HG02759 (cell line): ENCODE results near the gene SDHC.
"Not testable (repeated sequence)": the region's sequence is repeated elsewhere in the genome, so short reads cannot be mapped to it uniquely, and the experiment has no call there.

Experiments
- ATAC-seq: cut with Tn5 transposase; IDR thresholded peaks from one replicate; pipeline ENCODE4 v1.9.1; 2021; ENCODE audit warnings: mild to moderate bottlenecking, moderate library complexity; ENCODE audit not compliant: unreplicated experiment

SDHC gene

DNA sequence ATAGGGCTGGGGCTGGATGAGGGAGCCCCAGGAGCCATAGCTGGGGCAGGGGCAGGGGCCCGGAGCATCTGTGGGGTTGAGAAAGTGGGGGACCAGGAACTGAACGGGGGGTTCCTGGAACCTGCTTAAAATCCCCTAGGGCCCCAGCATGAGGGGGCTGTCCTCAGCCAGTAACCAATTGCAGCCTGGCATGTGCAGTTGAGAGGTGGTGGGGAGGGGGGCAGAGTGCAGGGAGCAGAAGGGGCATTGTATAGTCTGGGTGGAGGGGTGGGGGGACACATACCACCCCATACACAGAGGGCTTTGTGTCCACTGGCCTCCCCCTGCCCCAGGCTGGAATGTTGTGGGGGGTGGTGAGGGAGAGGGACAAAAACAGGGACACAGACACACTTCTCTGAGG is 4.3 kb upstream of the SDHC start, which contains the start of gene MPZ:
MPZ (minus strand) TSS at position 101 of the 400 bp plus-strand sequence; CDS start at position 38, 63 bp downstream.
- no peak for ATAC-seq

DNA sequence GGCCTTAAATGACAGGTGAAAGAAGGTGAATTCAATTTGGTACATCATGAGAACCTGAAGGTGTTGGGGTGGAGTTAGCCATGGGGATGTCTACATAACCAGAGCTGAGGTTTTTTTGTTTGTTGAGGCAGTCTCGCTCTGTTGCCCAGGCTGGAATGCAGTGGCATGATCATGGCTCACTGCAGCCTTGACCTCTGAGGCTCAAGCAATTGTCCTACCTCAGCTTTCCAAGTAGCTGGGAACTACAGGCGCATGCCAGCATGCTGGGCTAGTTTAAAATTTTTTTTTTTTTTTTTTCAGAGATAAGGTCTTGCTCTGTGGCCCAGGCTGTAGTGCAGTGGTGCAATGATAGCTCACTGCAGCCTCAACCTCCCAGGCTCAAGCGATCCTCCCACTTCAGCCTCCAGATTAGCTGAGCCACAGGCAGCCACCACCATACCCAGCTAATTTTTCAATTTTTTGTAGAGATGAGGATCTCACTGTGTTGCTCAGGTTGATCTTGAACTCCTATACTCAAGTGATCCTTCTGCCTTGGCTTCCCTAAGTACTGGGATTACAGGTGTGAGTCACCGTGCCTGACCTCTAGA is 2.5 kb upstream of the SDHC start:
- no peak for ATAC-seq

DNA sequence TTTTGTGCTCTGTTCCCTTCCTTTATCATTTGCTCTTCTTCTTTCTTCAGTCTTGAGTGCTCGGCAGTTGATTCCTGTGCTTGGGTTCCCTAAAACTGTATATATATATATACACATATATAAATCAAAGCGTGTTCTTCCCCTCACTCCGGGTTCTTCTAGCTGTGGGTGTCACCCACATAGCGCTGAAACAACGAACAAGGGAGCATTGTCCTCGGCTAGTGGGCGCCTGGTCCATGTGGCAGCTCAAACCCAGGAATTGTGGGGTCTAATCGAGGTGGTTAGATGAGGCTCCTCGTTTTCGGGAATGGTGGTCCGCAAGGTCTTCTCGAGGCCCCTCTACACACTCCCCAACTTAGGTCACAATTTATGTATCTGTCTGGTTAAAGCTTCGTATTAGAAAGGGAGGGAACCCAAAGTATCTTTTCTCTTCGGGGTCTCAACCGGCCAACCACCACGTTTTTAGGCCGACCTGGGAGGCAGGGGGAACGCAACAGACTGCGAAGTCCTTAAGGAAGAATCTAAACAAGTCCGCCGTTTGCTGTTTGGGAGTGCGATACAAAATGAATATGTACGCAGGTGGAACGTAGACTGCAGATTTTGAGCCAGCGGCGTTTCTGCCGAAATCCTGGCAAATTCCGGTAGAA is 504 bp upstream of the SDHC start:
- no peak for ATAC-seq

DNA sequence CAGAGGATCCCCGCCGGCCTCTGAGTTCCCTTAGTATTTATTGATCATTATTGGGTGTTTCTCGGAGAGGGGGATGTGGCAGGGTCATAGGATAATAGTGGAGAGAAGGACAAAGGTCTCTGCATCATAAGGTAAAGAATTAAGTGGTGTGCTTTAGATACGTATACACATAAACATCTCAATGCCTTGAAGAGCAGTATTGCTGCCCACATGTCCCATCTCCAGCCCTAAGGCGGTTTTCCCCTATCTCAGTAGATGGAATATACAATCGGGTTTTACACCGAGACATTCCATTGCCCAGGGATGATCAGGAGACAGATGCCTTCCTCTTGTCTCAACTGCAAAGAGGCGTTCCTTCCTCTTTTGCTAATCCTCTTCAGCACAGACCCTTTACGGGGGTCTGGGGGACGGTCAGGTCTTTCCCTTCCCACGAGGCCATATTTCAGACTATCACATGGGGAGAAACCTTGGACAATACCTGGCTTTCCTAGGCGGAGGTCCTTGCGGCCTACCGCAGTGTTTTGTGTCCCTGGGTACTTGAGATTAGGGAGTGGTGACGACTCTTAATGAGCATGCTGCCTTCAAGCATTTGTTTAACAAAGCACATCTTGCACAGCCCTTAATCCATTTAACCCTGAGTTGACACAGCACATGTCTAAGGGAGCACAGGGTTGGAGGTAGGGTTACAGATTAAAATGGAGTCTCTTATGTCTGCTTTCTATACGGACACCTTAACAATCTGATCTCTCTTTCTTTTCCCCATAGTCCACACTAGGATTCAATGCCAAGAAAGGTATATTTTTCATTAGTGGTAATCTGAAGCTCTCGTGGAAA is 1.9 kb downstream of the SDHC start:
- ATAC-seq = not testable (repeated sequence)

DNA sequence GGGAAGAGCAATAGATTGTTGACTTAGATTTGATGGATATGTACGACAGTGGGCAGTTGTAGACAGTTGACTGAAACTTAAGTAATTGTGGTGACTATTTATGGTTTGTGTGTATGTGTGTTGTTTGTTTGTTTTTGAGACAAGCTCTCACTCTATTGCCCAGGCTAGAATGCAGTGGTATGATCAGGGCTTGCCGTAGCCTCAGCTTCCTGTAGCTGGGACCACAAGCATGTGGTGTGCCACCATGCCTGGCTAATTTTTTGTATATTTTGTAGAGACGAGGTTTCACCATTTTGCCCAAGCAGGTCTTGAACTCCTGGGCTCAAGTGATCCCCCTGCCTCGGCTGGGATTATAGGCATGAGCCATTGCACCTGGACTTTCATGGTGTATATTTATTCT is 9.8 kb downstream of the SDHC start:
- ATAC-seq = no peak

DNA sequence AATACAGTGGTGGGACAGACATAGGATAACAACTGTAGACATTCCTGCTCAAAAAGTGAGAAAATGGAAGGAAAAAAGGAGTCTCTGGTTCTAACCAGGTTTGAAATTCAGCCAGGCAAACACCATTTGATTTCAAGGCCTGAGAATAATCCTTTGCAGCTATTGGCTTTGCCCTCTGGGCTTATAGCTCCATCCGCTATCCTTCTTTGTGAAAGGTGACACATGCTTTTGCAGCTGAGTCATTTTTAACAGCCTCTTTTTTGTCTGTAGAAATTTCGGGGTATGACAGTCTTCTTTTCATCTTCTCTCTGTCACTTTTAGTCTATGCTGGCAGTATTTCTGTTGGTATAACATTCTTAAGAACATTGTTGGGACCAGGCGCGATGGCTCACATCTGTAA is 16.2 kb downstream of the SDHC start:
- no peak for ATAC-seq

DNA sequence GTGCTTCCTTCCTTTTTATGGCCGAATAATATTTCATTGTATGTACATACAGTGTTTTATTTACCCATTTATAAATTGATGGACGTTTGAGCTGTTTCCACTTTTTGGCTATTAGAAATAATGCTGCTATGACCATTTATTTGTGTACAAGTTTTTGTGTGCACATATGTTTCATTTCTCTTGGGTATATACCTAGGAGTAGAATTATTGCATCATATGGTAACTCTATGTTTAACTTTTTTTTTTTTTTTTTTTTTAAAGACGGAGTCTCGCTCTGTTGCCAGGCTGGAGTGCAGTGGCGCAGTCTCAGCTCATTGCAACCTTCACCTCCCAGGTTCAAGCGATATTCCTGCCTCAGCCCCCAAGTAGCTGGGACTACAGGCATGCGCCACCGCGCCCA is 19.0 kb downstream of the SDHC start:
- no peak for ATAC-seq

DNA sequence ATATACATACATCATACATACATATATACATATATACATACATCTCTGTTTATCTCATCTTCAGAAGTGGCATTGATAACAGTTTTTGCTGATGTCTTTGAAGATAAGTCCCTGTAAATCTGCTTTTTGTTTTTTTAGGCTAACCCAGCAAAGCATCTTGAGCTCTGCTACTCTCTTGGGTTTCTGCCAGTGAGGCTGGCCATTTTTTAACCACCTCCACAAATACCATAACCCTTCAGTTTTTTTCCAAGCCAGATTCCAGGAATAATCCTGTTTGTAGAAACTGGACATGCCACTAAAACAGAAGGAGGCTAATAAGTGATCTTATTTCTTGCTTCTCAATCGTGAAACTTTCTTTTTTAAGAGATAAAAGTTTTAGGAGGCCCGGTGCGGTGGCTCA is 21.6 kb downstream of the SDHC start:
- no peak for ATAC-seq

DNA sequence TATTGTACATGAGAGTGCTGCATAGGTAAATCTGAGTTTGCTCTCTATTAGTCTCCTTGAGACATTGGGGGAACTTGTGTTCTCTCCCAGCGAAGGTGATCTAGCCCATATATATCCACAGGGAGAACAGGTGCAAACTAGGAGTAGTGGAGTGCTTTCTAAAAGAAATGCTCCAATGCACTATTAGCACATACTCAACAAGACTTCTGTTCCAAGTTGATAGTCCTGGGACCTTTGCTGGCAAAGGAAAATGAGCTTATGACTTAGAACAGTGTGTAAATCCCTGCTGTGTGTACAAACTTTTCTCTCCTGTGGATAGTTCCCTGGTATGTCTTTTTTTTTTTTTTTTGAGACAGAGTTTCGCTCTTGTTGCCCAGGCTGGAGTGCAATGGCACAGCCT is 28.0 kb downstream of the SDHC start:
- ATAC-seq = no peak

DNA sequence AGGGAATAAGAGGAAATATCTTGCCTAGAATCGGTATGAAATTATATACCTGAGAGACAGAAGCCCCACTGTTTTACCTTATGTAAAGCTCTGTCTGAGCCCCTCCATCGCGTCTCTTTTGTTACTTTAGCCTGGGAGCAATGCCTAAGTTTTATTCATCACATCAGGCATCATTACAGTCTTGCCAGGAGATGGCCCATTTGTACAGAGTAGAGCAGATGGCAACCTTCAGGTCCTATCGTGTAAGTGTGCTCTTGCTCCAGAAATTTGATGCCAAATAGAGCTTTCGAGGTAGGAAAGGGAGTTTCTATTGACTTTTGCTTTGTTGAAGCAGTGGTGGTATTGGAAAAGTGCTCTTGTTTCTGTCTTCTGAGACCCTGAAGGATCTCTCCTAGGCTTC is 28.6 kb downstream of the SDHC start:
- ATAC-seq = no peak

DNA sequence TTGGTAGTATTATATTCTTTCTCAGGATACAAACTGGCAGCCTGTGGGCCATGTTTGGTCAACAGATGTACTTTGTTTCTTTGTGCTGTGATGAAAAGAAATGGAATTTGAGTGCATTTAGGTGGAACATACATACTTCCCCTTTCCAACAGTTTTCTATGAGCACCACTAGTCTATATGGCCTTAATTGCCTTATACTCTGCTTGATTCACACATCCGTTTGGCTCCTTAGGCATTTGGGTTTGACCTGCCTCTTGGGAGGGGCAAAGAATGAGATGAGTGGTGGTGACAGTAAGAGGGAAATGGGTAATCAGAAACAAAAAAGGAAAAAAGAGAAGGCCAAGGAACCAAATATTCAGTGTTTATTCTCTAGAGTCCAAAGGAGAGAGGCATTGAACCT is 36.5 kb downstream of the SDHC start:
- ATAC-seq = no peak

DNA sequence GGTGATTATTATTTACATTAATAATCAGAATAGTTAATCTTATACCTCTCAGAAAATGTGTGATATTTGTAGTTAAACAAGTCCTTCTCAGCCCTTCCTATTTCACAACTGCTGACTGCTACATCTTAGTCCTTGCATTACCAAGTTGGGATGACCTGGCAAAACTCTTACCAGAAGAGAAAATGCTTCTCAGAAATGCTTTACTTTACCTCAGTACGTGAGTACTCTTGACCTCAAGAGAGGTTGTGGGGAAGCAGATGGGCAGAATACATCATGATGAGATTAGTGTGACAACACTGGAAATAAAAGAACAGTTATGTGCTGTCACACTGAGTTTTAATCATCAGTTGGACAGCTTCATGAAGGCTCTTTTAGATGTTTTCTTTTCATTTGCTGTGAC is 37.3 kb downstream of the SDHC start:
- ATAC-seq = no peak

DNA sequence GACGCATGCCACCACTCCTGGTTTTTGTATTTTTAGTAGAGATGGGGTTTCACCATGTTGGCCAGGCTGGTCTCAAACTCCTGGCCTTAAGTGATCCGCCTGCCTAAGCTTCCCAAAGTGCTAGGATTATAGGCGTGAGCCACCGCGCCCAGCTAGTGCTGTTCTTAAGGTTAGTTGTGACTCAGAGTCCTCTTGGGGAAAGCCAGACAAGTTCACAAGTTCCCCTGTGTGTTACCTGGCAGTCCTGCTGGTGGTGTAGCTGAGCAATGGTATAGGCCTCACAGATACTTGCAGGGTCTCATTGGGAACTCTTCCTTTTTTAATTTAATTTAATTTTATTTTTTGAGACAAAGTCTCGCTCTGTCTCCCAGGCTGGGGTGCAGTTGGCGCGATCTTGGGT is 42.9 kb downstream of the SDHC start:
- peak; percentile 42 for ATAC-seq

DNA sequence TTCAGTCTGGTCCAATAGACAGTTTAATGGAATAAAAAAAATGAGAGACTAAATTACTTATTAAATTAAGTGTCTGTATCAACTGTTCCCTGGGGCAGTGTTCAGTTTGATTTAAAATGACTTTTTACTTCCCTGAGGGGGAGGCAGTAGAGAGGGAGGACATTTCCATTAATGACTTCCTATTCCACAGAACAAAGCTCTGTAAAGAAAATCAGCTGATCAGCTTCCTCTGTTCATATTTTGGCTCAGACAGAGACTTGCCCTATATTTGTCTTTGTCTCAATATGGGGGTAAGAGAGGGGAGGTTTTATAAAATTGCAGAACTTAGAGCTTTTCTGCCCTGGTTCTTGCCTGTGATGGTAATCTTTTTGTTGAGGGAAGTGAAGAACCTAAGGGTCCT is 45.1 kb downstream of the SDHC start:
- no peak for ATAC-seq

DNA sequence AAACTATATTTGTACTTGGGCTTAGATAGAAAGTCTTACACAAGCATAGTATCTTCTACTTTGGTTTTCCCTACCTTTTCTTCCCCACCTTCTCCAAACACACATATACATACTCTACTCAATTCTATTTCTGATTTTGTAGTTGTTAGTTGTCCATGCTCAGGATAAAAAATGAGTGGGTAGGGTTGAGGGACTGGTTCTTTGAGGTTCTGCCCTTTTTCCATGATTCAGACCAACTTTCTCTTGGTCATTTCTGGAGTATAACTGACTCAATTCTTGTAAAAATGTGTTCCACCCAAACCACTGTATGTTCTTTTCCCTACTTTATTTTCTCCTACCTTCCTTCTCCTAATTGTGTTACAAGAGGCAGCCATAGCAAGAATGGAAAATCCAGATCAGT is 50.2 kb downstream of the SDHC start:
- no peak for ATAC-seq

DNA sequence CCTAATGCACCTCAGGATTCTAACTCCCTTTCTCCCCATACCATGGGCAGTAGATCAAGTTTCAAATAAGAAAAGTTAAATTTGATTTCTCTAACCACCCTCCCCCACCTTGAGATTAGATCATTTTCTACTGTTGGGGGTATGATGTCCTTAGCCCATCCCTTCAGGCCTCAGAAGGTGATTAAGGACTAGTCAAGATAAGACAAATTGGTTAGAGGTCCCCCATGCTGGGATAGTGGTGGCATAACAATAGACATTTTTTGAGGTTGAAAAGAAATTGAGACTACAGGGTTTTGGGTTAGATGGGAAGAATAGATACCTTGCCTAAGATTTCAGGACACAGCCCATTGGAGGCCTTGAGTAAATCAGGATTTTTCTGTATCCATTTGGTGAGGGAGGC is 51.0 kb downstream of the SDHC start:
- no peak for ATAC-seq

DNA sequence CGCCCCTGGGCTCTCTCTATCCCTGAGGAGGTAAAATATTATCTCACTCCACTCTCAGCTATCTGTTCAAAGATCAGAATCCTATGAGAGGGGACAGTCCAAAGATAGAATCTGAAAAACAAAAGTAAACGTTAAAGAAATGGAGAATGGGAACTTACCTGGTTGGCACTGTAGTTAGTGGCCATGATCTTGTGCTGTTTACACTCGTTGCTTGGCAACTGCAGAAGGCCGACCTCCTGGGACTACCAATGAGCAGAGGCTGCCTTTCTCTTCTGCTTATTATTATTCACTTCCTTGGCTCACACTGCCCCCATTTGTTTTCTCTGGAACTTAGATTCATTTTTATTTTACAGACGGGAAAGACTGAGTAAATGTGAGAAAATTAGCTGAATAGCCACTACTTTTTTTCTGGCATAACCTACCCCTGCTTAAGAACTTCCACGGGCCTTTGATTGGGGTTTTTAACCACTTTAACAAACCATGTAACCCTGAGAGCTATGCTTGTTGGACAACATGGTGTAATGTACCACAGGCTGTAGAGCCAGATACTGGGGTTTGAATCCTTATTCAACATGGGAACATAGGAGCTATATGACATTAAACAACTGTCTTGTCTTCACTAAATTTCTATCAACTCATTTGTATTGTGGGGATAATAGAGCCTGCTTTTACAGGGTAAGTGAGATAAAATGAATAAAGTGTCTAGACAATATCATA is 53.7 kb downstream of the SDHC start, which contains the start of gene CFAP126:
CFAP126 (minus strand) TSS at position 193 of the 717 bp plus-strand sequence; CDS start at position 185, 8 bp downstream.
- ATAC-seq = peak; percentile 94

DNA sequence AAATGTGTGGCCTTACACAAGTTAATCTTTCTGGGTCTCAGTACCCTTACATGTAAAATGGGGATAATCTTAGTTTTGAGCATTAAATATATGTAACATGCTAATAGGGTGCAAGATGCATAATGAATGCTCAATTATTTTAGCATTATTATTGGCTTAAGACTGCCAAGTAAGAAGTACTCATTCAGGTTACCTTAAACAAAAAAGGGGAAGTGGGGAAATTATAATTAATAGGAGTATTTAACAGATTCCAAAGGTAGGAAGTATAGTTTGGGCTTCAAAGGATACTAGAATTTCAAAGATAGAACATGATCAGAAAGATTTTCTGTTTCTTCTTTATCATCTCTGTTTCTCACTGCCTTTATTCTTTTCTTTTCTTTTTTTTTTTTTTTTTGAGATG is 59.3 kb downstream of the SDHC start:
- no peak for ATAC-seq

DNA sequence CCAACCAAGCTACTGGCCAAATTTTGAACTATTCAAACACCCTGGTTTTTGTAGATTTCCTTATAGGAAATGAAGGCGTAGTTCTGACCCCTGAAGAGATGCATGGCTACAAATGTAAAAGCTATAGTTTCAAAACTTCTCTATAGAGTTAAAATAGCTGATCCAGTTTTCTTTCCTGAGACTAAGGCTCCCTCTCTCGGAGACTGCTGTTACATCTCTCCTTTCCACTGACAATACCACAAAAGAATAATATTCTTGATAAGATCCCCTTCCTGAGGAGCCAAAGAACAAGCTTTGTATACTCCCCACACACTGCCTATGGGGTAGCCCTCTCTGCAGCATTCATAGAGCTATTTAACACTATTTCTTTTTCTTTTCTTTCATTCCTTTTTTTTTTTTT is 60.2 kb downstream of the SDHC start:
- no peak for ATAC-seq

DNA sequence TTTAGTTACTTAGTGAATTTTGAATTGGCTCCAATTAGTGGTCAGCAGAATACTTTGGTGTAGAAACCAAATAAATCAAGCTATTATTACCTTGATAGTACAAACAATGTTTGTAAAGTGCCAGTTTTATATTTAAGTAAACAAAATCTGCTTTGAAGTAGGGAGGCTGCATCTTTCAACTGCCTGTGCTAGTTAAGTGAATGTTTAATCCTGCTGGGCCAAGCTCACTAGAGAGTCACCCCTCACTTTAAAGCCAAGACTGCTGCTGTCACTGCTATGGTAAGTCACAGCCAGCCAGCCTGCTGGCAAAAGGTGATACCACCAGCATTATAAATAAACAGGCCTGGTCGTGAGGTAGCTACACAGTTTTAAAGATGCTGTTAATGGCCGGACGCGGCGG is 63.8 kb downstream of the SDHC start:
- ATAC-seq = no peak

DNA sequence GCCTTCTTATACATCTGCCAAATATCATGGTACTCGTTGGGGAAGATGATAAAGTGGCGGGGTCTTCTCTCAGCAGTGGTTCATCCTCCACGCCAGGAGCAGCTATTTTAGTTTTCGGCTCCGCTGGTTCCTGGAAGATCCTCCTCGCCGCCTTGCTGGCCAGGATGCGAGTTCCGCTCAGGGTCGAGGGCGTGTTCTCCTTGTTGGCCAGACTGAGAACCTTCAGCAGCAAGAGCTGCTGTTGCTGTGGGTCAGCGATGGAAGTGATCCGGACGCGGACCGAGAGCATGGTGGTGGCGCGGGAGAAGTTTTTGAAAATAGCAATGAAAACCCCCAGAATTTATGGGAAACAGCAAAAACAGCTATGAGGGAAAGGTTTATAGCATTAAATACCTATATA is 64.9 kb downstream of the SDHC start:
- no peak for ATAC-seq
